ENCODE measurements around the gene RHEBL1. TPM values are rescaled to one million over a fixed set of nuclear protein-coding genes. Genes with fewer than 3 reads are reported as not detected.

The RHEBL1 gene
- total and polyA plus RNA-seq, 11 donors, result 0.19 to 2.0 (median 0.43) TPM; not detected in 5

- Histone ChIP-seq H3K9me3 (no peaks in the 10 kb centered on the region), H3K27ac (peak overlapping the region in 3 of 12 donors; percentile 35 to 56 (median 50)), H3K4me3 (peak overlapping the region in 9 of 12 donors; percentile 31 to 52 (median 46)), H3K36me3 (peaks cover 0 to 24% (median 18%) of the 10 kb centered on the region in 9 donors), H3K27me3 (peaks cover 0 to 66% (median 35%) of the 10 kb centered on the region in 9 donors), H3K4me1 (peaks cover 10 to 72% (median 57%) of the 10 kb centered on the region in 12 donors)
- WGBS, 4 donors, result 63 to 80% (median 66%) methylated on average over 4 of the region's 4 CpGs
- TF ChIP-seq POLR2A (IDR thresholded peaks at IDR 0.05), result no peak
- TF ChIP-seq CTCF (IDR thresholded peaks at IDR 0.05), result no peak
- DNase-seq (no peak), ATAC-seq (no peak)
- intact Hi-C loops (cut with DNase I), result no loop called here
Measured at GRCh38 chr12:49092816-49093406, 23.1 kb upstream of the RHEBL1 start.

DNA sequence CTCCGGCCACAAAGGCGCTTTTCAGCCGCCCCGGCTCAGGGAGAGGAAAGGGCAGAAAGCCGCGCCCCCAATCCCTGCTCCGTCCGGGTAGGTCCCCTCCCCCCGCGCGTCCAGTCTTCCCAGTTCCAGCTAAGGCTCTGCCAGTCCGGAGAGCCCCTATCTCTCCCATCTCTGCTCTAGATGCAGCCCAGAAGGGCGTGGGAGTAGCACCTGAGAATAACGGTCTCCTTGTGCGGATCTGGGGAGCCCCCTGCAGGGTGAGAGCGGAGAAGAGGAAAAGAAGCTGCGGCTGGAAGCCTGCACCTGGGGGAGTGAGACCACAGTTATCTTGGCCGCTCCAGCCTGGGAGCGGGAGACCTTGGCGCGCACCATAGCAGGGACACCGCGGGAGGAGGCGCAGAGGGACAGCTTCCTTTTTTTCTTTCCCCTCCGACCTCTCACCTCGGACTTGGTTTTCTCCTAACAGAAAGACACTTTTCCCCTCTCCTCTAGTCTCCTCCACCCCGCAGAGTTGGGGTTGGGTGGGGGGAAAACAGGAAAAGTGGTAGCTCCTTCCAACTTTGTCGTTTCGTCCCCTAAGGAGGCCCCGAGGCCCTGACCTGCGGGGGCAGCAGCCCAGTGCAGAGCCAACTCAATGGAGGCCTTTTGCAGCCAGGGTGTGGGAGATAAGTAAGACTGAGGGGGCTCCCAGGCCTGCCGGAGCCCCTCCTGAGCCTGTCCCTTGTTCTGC lies 22.5 kb upstream of the RHEBL1 start:
- DNase-seq, result peak; percentile 43 to 65 (median 50)

GRCh38 chr12:49091836-49092085 lies 22.0 kb upstream of the RHEBL1 start:
- Histone ChIP-seq H3K4me3 (peak overlapping the region in 10 of 12 donors; percentile 33 to 48 (median 44)), H3K4me1 (peaks cover 10 to 74% (median 57%) of the 10 kb centered on the region in 12 donors), H3K9me3 (no peaks in the 10 kb centered on the region), H3K27me3 (peaks cover 0 to 66% (median 35%) of the 10 kb centered on the region in 9 donors), H3K27ac (peak overlapping the region in 3 of 12 donors; percentile 29 to 50 (median 35)), H3K36me3 (peaks cover 0 to 13% (median 7%) of the 10 kb centered on the region in 9 donors)
- TF ChIP-seq POLR2A (IDR thresholded peaks at IDR 0.05), result no peak
- no peak for TF ChIP-seq CTCF (IDR thresholded peaks at IDR 0.05)
- no peak for ATAC-seq
- intact Hi-C loops (cut with DNase I), result no loop called here
- WGBS, 4 donors, result 1 to 6% (median 4%) methylated on average over 6 to 14 of the region's 14 CpGs
- DNase-seq, result no peak

More for the DNA sequence above, 22.5 kb upstream of the RHEBL1 start:
- Histone ChIP-seq H3K27ac (peak overlapping the region in 5 of 12 donors; percentile 18 to 50 (median 35)), H3K9me3 (no peaks in the 10 kb centered on the region), H3K36me3 (peaks cover 0 to 18% (median 11%) of the 10 kb centered on the region in 9 donors), H3K27me3 (peaks cover 0 to 66% (median 35%) of the 10 kb centered on the region in 9 donors), H3K4me1 (peaks cover 10 to 74% (median 57%) of the 10 kb centered on the region in 12 donors), H3K4me3 (peak overlapping the region in 11 of 12 donors; percentile 8 to 48 (median 43))
- TF ChIP-seq POLR2A (IDR thresholded peaks at IDR 0.05) (no peak), CTCF (IDR thresholded peaks at IDR 0.05) (peak in 10 of 12 donors; percentile 11 to 50 (median 22))
- WGBS, 4 donors, result 5 to 12% (median 8%) methylated on average over 21 to 32 of the region's 32 CpGs
- ATAC-seq, result peak in 1 of 4 donors; percentile 23
- intact Hi-C loops (cut with DNase I), result no loop called here

Measured in heart left ventricle (tissue), 16 donors.